GM10847 (cell line): ENCODE data around the gene MAST3.

ENCODE experiments used
- POLR2A ChIP-seq: IDR thresholded peaks from 2 replicates; pipeline ENCODE4 v1.6.1; 2011; ENCODE audit not compliant: insufficient read length; ENCODE audit errors: extremely low read depth

Gene MAST3

GRCh38 chr19:18173572-18174288 is 76.2 kb downstream of the MAST3 start, which contains the start of gene IFI30:
IFI30 (plus strand) TSS chr19:18173813; CDS start chr19:18173842, 29 bp downstream.
- peak; percentile 98 for TF ChIP-seq POLR2A

- no peak for TF ChIP-seq POLR2A
Observed at GRCh38 chr19:18174983-18175382, 77.4 kb downstream of the MAST3 start.

DNA sequence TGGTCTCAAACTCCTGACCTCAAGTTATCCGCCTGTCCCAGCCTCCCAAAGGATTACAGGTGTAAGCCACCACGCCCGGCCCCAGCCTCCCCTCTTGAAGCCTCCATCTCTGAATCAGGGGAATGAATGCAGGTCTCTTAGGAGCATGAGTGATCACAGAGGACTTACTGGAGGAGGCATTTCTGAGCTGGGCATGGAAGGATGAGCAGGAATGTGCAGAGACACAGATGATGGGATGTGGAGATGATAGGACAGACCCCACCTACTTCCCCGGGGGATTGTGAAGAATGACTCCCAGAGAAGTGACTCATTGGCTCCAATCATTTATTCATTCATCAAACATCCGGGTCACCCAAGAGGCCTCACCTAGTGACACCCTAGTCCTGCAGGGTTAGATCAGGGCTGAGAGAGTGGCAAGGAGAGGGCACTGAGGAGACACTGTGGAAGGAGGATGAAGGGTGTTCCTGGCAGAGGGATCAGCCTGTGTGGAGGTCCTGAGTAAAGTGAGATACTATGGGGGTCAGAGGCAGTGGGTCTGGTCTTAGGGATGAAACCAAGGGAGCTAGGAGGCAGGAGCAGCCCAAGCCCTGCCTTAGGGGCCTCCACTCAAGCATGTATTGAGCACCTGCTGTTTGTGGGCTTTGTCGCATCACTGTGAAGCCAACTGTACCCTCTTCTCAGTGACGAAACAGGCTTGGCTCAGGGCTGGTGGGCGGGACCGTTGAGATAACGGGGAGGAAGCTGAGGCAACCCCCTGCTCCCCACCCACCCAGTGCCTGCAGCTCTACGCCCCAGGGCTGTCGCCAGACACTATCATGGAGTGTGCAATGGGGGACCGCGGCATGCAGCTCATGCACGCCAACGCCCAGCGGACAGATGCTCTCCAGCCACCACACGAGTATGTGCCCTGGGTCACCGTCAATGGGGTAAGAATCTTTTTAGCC is 79.1 kb downstream of the MAST3 start:
- TF ChIP-seq POLR2A: no peak

GRCh38 chr19:18179957-18180356 is 82.4 kb downstream of the MAST3 start:
- no peak for TF ChIP-seq POLR2A

GRCh38 chr19:18183529-18183928 is 86.0 kb downstream of the MAST3 start:
- no peak for TF ChIP-seq POLR2A

GRCh38 chr19:18185538-18185937 is 88.0 kb downstream of the MAST3 start:
- no peak for TF ChIP-seq POLR2A

- no peak for TF ChIP-seq POLR2A
Observed at GRCh38 chr19:18190278-18190677, 92.7 kb downstream of the MAST3 start.

GRCh38 chr19:18191640-18192062 is 94.1 kb downstream of the MAST3 start:
- no peak for TF ChIP-seq POLR2A

GRCh38 chr19:18192673-18193387 is 95.3 kb downstream of the MAST3 start, which contains the start of gene MPV17L2:
MPV17L2 (plus strand) TSS chr19:18193218; CDS start chr19:18193282, 64 bp downstream.
- TF ChIP-seq POLR2A: peak; percentile 52

DNA sequence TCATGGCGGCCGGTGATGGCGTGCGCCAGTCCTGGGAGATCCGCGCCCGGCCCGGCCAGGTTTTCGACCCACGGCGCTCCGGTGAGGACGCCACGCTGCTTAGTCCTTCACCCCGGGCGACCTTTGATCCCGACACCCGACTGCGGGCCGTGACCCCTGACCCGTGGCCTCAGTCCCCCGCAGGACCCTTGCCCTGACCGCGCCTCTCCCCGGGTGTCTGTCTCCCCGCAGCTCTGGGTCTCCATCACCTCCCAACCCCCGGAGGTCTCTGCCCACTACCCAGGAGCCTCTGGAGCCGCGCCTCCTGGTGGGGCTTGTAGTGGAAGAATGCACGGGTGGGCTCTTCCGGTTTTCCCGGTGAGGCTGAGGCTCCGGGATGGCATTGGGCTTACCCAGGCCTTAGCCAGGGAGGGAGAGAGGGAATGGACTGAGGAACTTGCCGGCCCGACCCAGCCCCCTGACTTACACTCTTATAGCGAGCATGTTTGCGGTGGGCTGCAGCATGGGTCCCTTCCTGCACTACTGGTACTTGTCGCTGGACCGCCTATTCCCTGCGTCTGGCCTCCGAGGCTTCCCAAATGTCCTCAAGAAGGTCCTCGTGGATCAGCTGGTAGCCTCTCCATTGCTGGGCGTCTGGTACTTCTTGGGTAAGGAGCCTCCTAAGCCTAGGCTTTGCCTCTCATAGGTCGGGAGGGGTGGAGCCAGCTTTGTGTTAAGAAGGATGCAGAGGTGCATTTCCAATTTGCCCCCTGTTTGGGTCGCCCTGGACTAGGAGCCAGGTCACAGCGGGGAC is 96.0 kb downstream of the MAST3 start:
- no peak for TF ChIP-seq POLR2A

- no peak for TF ChIP-seq POLR2A
Observed at GRCh38 chr19:18194181-18194530, 96.6 kb downstream of the MAST3 start.

DNA sequence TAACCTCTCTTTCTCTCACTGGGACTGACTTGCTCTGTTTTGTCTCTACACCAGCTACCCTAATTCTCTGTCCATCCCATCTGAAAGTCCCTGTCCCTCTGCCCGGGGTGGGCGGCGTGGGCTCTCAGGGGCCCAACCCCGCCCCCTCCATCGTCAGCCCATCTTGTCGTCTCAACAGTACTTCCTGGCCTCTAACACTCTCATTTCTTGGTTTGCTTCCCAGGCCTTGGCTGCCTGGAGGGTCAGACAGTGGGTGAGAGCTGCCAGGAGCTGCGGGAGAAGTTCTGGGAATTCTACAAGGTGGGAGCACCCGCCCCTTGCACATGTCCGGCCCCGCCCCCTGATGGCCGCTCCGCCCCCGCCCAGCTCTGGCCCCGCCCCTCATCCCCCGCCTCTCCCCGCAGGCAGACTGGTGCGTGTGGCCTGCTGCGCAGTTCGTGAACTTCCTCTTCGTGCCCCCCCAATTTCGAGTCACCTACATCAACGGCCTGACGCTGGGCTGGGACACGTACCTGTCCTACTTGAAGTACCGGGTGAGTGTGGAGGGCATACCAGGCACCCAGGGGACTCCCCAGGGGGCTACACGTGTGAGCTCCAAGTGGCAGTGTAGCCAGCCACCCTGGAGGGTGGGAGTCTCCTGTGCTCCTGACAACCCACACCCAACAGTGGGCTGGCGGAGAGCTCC is 97.1 kb downstream of the MAST3 start:
- no peak for TF ChIP-seq POLR2A

GRCh38 chr19:18196511-18196845 is 98.9 kb downstream of the MAST3 start:
- TF ChIP-seq POLR2A: no peak

- TF ChIP-seq POLR2A: no peak
Observed at GRCh38 chr19:18197306-18197705, 99.7 kb downstream of the MAST3 start.
